H1 (cell line): ENCODE measurements around the gene ANO2. TPM values are rescaled to one million over a fixed set of nuclear protein-coding genes. Genes with fewer than 3 reads are reported as not detected.

Source experiments
- BACH1 ChIP-seq: IDR thresholded peaks from 2 replicates; pipeline ENCODE4 v1.6.1; 2012; ENCODE audit warnings: low read length, improper control_type of control experiment
- GABPA ChIP-seq: IDR thresholded peaks from 2 replicates; pipeline ENCODE4 v1.6.1; 2011; ENCODE audit warnings: mild to moderate bottlenecking, low read length, moderate library complexity, borderline replicate concordance; ENCODE audit not compliant: insufficient read depth
- polyA plus RNA-seq, 7 experiments: library from polyadenylated mRNA; depleted of rRNA in 3 of 7; stranded (reverse) in 5 of 7; unstranded in 2 of 7; fragments of >200 nt in 5 of 7; fragments of 200-250 nt in 2 of 7; gene quantifications; 1 replicate in 5 of 7; 2 replicates in 1 of 7; 4 replicates in 1 of 7; pipeline versions ENCODE4 v1.2.1 to v1.2.3, GENCODE V29; 2011 to 2013; ENCODE audit warnings: missing spikeins in 2 of 7, mixed read lengths in 2 of 7
- total RNA-seq: library from RNA; stranded (reverse); fragmentation: NEBNext Ultra II Directional; extraction: Animal tissue kit (Norgen Biotek cat#: 25700); gene quantifications from 2 replicates; pipeline ENCODE4 v1.2.1, GENCODE V29; 2021

Gene ANO2
- total and polyA plus RNA-seq, 2 of the 8 experiments (the other 6 are each of a cell fraction or from before 2014, with no cell fraction given) = 1.9 to 5.5 TPM

- TF ChIP-seq BACH1 (no peak), GABPA (no peak)
Observed at GRCh38 chr12:5923751-5924150, 21.3 kb downstream of the ANO2 start (continued).
